HepG2 (cell line): ENCODE results near the gene TTC4. TPM values are rescaled to one million over a fixed set of nuclear protein-coding genes. Genes with fewer than 3 reads are reported as not detected.

Experiments
- CBX1 ChIP-seq: IDR thresholded peaks from one replicate; pipeline ENCODE4 v1.6.1; 2016; ENCODE audit warnings: antibody characterized with exemption, low read depth
- CCAR2 ChIP-seq: fragments of 200-400 bp; formaldehyde crosslinking; optimal IDR thresholded peaks from 2 replicates; pipeline ENCODE3; 2018; ENCODE audit warnings: low read depth, mild to moderate bottlenecking, low read length, moderate library complexity
- KLF12 ChIP-seq: sonication (generic); formaldehyde crosslinking; IDR thresholded peaks from 2 replicates; pipeline ENCODE4 v1.4.0; 2020; ENCODE audit warnings: missing genetic modification reagents, borderline replicate concordance
- KLF6 ChIP-seq: IDR thresholded peaks from 2 replicates; pipeline ENCODE4 v1.8.0; 2016; ENCODE audit warnings: missing biosample characterization, missing genetic modification reagents
- MATR3 ChIP-seq: sonication (generic); formaldehyde crosslinking; IDR thresholded peaks from 2 replicates; pipeline ENCODE4 v1.4.0; 2020; ENCODE audit warnings: missing genetic modification reagents
- MXI1 ChIP-seq: IDR thresholded peaks from 3 replicates; pipeline ENCODE4 v1.6.1; 2012; ENCODE audit warnings: low read depth, low read length, inconsistent platforms, borderline replicate concordance
- NFE2 ChIP-seq: sonication (generic); formaldehyde crosslinking; IDR thresholded peaks from 2 replicates; pipeline ENCODE4 v1.4.0; 2020; ENCODE audit warnings: missing genetic modification reagents
- RFXANK ChIP-seq: IDR thresholded peaks from 2 replicates; pipeline ENCODE4 v1.6.1; 2016
- SIN3A ChIP-seq: IDR thresholded peaks from 2 replicates; pipeline ENCODE4 v1.6.1; 2011; ENCODE audit warnings: low read depth, mild to moderate bottlenecking, control low read depth, low read length, borderline replicate concordance
- SIX1 ChIP-seq: sonication (generic); formaldehyde crosslinking; IDR thresholded peaks from 2 replicates; pipeline ENCODE4 v1.4.0; 2020; ENCODE audit warnings: missing genetic modification reagents, borderline replicate concordance
- SP1 ChIP-seq, 2 experiments: fragments of 450-650 bp in 1 of 2; sonication (generic) in 1 of 2; formaldehyde crosslinking in 1 of 2; IDR thresholded peaks; 2 replicates each; pipeline versions ENCODE4 v1.4.0 to v1.6.1; 2016 to 2020; ENCODE audit warnings: missing genetic modification reagents in 1 of 2
- THAP11 ChIP-seq: IDR thresholded peaks from 2 replicates; pipeline ENCODE4 v1.6.1; 2016; ENCODE audit warnings: missing biosample characterization, missing genetic modification reagents
- ZMYM2 ChIP-seq: sonication (generic); formaldehyde crosslinking; IDR thresholded peaks from 2 replicates; pipeline ENCODE4 v1.8.0; 2022; ENCODE audit warnings: mild to moderate bottlenecking, missing genetic modification reagents
- ZNF207 ChIP-seq: fragments of 450-650 bp; IDR thresholded peaks from 2 replicates; pipeline ENCODE4 v1.6.1; 2016; ENCODE audit warnings: antibody characterized with exemption, borderline replicate concordance
- ZNF225 ChIP-seq: sonication (generic); formaldehyde crosslinking; IDR thresholded peaks from 2 replicates; pipeline ENCODE4 v1.4.0; 2020; ENCODE audit warnings: mild to moderate bottlenecking, missing genetic modification reagents
- ZNF256 ChIP-seq: sonication (generic); formaldehyde crosslinking; conservative IDR thresholded peaks from 2 replicates; pipeline ENCODE4 v1.4.0; 2020; ENCODE audit warnings: missing genetic modification reagents
- ZNF382 ChIP-seq: sonication (generic); formaldehyde crosslinking; IDR thresholded peaks from 2 replicates; pipeline ENCODE4 v1.5.0; 2020; ENCODE audit warnings: missing genetic modification reagents, mild to moderate bottlenecking, borderline replicate concordance
- ZNF547 ChIP-seq: sonication (generic); formaldehyde crosslinking; IDR thresholded peaks from 2 replicates; pipeline ENCODE4 v1.5.1; 2020; ENCODE audit warnings: mild to moderate bottlenecking, missing genetic modification reagents
- ZNF567 ChIP-seq: sonication (generic); formaldehyde crosslinking; IDR thresholded peaks from 2 replicates; pipeline ENCODE4 v1.8.1; 2023; ENCODE audit warnings: mild to moderate bottlenecking, missing genetic modification reagents, borderline replicate concordance
- polyA plus RNA-seq, 8 experiments: library from polyadenylated mRNA; depleted of rRNA in 3 of 8; stranded (reverse) in 7 of 8; unstranded in 1 of 8; fragments of >200 nt; fragmentation: Illumina TruSeq in 4 of 8; extraction: Trizol in 4 of 8; gene quantifications; 2 replicates each; pipeline versions ENCODE4 v1.2.1 to v1.2.3, GENCODE V29; 2011 to 2016; ENCODE audit warnings: low read depth in 4 of 8, missing spikeins in 1 of 8, mixed read lengths in 1 of 8; ENCODE audit not compliant: insufficient read depth in 1 of 8
- total RNA-seq, 5 experiments: library from RNA; depleted of rRNA; stranded (reverse); fragments of >200 nt; fragmentation: Illumina TruSeq; extraction: Trizol; gene quantifications; 2 replicates each; pipeline ENCODE4 v1.2.3, GENCODE V29; 2016; ENCODE audit warnings: low read depth in 1 of 5
- TF ChIP-seq, protein P1 (sequence below): sonication (generic); formaldehyde crosslinking; IDR thresholded peaks from 2 replicates; pipeline ENCODE4 v1.5.1; 2020; ENCODE audit warnings: missing genetic modification reagents, mild to moderate bottlenecking, borderline replicate concordance
- TF ChIP-seq, protein P2 (sequence below): IDR thresholded peaks from 2 replicates; pipeline ENCODE4 v1.4.0; 2020; ENCODE audit warnings: mild to moderate bottlenecking, missing genetic modification reagents
- TF ChIP-seq, protein P3 (sequence below): sonication (generic); formaldehyde crosslinking; conservative IDR thresholded peaks from 2 replicates; pipeline ENCODE4 v1.4.0; 2020; ENCODE audit warnings: missing genetic modification reagents

The TTC4 gene
- total and polyA plus RNA-seq, 2 of the 13 experiments (the other 11 are each of a cell fraction or from before 2014, with no cell fraction given): 13.1 to 24.7 TPM

DNA sequence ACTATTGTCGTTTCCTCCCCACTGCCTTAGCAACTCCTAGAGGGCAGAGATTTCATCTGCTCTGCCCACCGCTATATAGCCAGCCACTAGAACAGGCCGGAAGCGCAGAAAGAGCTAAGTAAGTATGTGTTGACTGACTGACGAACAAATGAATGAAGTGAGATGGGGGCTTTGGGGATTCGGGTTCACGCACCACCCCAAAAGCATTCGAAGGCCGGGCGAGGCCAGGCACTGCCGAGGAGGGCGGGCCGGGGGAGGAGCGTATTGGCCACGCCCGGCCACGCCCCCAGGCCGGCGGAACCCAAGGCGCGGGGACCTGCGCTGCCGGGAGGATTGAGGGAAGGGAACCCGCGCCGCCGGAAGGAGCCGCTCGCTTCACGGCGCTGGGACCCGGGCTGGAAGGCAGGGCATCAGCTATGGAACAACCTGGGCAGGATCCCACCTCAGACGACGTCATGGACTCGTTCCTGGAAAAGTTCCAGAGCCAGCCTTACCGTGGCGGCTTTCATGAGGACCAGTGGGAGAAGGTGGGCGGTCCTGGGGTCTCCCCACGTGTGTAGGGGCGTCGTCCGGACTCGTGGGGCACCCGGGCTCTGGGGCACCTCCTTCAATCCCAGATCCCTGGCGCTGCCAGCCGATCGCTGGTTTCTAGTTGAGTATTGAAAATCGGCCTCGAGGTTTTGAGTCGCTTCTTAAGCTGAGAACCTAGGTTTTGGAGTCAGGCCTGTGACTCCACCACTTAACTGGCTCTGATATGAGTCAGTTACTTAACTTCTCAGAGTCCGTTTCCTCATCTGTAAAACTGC is at the start of gene TTC4 (continued):
- TF ChIP-seq MXI1 (peak; percentile 85; the same call in 2 of the 3 replicates), KLF12 (peak; percentile 99), ZNF382 (no peak), ZMYM2 (CRISPR knock-in tag) (no peak), RFXANK (CRISPR knock-in tag) (peak; percentile 66; the same call in 1 of the 2 replicates), ZNF567 (CRISPR knock-in tag) (no peak; the same call in 1 of the 2 replicates), MATR3 (CRISPR knock-in tag) (no peak), THAP11 (CRISPR knock-in tag) (peak; percentile 95), SIN3A (peak; percentile 81), KLF6 (CRISPR knock-in tag) (peak; percentile 75; the same call in 1 of the 2 replicates), NFE2 (no peak), CBX1 (peak; percentile 86), SIX1 (CRISPR knock-in tag) (no peak), ZNF547 (CRISPR knock-in tag) (peak; percentile 81), ZNF207 (no peak), CCAR2 (peak; percentile 43), ZNF225 (0 out of 2 replicates have a peak, but pooled peaks have one; percentile 23), ZNF256 (CRISPR knock-in tag) (peak; percentile 80; the same call in 1 of the 2 replicates), SP1 (IDR thresholded peaks at IDR 0.05) (peak; percentile 86; the same call in 1 of the 2 replicates), SP1 (CRISPR knock-in tag; IDR thresholded peaks at IDR 0.05) (peak; percentile 100)
- TF ChIP-seq, protein P1, sequence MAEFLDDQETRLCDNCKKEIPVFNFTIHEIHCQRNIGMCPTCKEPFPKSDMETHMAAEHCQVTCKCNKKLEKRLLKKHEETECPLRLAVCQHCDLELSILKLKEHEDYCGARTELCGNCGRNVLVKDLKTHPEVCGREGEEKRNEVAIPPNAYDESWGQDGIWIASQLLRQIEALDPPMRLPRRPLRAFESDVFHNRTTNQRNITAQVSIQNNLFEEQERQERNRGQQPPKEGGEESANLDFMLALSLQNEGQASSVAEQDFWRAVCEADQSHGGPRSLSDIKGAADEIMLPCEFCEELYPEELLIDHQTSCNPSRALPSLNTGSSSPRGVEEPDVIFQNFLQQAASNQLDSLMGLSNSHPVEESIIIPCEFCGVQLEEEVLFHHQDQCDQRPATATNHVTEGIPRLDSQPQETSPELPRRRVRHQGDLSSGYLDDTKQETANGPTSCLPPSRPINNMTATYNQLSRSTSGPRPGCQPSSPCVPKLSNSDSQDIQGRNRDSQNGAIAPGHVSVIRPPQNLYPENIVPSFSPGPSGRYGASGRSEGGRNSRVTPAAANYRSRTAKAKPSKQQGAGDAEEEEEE (CRISPR knock-in tag): no peak
- TF ChIP-seq, protein P2, sequence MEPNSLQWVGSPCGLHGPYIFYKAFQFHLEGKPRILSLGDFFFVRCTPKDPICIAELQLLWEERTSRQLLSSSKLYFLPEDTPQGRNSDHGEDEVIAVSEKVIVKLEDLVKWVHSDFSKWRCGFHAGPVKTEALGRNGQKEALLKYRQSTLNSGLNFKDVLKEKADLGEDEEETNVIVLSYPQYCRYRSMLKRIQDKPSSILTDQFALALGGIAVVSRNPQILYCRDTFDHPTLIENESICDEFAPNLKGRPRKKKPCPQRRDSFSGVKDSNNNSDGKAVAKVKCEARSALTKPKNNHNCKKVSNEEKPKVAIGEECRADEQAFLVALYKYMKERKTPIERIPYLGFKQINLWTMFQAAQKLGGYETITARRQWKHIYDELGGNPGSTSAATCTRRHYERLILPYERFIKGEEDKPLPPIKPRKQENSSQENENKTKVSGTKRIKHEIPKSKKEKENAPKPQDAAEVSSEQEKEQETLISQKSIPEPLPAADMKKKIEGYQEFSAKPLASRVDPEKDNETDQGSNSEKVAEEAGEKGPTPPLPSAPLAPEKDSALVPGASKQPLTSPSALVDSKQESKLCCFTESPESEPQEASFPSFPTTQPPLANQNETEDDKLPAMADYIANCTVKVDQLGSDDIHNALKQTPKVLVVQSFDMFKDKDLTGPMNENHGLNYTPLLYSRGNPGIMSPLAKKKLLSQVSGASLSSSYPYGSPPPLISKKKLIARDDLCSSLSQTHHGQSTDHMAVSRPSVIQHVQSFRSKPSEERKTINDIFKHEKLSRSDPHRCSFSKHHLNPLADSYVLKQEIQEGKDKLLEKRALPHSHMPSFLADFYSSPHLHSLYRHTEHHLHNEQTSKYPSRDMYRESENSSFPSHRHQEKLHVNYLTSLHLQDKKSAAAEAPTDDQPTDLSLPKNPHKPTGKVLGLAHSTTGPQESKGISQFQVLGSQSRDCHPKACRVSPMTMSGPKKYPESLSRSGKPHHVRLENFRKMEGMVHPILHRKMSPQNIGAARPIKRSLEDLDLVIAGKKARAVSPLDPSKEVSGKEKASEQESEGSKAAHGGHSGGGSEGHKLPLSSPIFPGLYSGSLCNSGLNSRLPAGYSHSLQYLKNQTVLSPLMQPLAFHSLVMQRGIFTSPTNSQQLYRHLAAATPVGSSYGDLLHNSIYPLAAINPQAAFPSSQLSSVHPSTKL (CRISPR knock-in tag): peak; percentile 63
- TF ChIP-seq, protein P3, sequence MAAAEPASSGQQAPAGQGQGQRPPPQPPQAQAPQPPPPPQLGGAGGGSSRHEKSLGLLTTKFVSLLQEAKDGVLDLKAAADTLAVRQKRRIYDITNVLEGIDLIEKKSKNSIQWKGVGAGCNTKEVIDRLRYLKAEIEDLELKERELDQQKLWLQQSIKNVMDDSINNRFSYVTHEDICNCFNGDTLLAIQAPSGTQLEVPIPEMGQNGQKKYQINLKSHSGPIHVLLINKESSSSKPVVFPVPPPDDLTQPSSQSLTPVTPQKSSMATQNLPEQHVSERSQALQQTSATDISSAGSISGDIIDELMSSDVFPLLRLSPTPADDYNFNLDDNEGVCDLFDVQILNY (CRISPR knock-in tag): peak; percentile 45; the same call in 1 of the 2 replicates
